ENCODE measurements around the gene SRD5A3.

DNA sequence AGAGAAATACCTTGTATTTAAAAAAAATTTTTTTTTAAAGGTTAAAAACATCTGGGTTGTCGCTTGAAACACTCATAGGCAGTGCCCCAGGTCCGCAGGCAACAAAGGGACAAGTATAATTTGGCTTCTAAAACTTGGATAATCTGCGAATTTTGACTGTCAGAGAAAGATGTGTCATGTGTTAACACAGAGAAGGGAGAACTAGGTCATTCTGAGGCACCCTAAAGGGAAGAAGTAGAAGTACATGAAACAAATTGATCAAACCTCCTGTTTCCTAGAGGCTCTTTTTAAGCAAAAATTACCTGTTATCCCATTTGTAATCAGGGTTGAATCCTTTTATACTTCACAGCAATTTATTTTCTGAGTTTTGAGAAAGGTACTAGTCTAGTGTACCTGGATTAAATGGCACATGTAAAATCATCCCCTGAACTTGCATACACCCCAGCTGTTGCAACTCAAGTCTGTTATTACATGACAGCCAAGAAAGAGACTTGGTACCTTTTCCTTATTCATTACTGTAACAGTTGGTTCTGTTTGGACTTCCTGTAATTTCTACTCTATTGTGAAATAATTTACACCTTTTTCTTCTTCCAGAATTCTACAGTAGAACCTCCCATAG is 1.7 kb downstream of the SRD5A3 start:
- TF ChIP-seq EZH2phosphoT487 (IDR thresholded peaks at IDR 0.05): no peak
- no peak for TF ChIP-seq CTCF (IDR thresholded peaks at IDR 0.05)
- TF ChIP-seq EZH2 (IDR thresholded peaks at IDR 0.05): no peak
